Measurements from ENCODE around the gene FUBP1.
"Not testable (repeated sequence)": the region's sequence is repeated elsewhere in the genome, so short reads cannot be mapped to it uniquely, and the experiment has no call there.

Gene FUBP1

DNA sequence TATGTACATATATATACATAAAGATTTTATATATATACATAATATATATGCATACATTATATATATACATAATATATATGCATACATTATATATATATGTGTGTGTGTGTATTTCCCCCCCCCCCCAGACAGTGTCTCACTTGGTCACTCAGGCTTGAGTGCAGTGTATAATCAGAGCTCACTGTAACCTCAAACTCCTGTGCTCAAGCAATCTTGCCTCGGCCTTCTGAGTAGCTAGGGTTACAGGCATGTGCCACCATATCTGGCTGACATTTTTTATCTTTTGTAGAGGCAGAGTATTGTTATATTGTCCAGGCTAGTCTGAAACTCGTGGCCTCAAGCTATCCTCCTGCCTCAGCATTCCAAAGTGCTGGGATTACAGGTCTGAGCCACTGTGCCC is 9.0 kb upstream of the FUBP1 start:
- DNase-seq: no peak

- no peak for DNase-seq
These were observed 7.9 kb upstream of the FUBP1 start for GRCh38 chr1:77986810-77987209.

- DNase-seq: no peak
These were observed 5.8 kb upstream of the FUBP1 start for GRCh38 chr1:77984629-77985028.

GRCh38 chr1:77983997-77984355 is 5.1 kb upstream of the FUBP1 start:
- no peak for DNase-seq

- not testable (repeated sequence) for DNase-seq
These were observed 4.6 kb upstream of the FUBP1 start for GRCh38 chr1:77983352-77983996.

GRCh38 chr1:77978293-77978968 is 441 bp downstream of the FUBP1 start:
- peak; percentile 72 for DNase-seq

- DNase-seq: no peak
These were observed 931 bp downstream of the FUBP1 start for GRCh38 chr1:77977989-77978292.

DNA sequence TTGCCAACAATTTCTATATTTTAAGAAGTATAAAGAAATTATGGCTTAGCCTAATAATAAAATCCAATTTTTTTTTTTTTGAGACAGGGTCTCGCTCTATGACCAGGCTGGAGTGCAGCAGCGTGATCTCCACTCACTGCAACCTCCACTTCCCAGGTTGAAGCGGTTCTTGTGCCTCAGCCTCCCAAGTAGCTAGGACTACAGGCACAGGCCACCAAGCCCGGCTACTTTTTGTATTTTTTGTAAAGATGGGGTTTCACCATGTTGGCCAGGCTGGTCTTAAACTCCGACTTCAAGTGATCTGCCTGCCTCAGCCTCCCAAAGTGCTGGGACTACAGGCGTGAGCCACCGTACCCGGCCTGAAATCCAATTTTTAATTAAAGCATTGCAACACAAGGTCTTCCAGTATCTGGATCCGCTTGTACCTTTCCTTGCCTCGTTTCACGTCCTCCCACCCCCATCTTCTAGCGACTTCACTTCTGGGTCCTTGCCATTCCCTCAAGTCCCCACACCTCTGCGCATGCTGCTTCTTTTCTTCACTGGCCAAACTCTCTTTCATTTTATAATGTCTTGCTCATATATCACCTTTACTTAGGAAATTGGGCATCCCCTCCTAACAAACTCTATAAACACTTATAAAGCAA is 2.3 kb downstream of the FUBP1 start:
- no peak for DNase-seq

DNA sequence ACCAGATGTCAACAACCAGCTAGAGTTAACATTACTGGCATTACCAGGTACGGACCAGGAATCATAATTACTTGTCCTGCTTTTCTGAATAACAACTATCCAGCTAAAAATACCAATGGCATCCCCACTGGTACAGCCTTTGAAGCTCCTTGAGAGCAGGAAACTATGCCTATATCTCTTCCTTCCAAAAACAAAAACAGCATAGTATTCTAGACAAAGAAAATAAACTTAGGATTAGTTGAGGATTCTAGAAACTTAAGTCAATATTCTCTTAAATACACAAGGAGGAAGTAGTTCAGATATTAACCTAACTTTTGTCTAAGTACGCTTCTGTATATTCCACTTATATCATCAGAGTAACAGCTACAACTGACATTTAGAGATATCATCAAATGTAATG is 3.0 kb downstream of the FUBP1 start:
- DNase-seq: no peak

- DNase-seq: no peak
These were observed 3.5 kb downstream of the FUBP1 start for GRCh38 chr1:77975386-77975785.

- no peak for DNase-seq
These were observed 6.8 kb downstream of the FUBP1 start for GRCh38 chr1:77972080-77972479.

DNA sequence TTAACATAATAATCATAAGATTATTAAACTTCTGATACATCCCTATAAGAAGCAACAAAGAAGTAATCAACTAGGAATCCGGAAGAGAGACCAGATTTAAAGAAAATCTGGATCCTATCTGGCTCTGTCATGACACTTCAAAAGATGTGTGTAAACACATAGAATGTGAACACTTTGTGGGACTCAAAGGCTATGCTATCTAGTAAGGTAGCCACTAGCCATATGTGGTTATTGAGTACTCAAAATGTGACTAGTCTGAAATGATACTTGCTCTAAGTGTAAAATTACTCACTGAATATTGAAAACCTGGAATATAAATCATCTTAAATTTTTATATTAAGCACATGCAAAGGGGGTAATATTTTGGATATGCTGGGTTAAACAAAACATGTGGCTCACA is 8.7 kb downstream of the FUBP1 start:
- no peak for DNase-seq

DNA sequence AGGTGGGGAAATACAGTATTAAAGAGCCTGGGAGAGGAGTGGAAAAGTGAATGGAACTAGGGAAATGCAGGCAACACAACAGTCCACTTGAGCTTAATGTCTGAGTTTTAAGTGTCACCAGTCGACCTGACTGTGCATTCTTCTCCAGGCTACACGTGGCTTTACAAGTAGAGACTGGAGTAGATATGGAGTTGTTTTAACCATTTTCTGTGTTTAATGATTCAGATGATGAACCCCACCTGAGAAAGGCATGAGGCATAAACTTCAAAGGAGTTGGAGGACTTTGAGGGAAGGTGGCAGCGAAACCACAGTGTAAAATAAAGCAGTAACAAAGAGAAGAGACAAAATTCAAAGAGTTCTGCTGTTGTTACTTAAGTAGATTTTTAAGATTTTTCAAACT is 12.6 kb downstream of the FUBP1 start:
- no peak for DNase-seq

- no peak for DNase-seq
These were observed 17.5 kb downstream of the FUBP1 start for GRCh38 chr1:77961392-77961791.

- DNase-seq: no peak
These were observed 20.0 kb downstream of the FUBP1 start for GRCh38 chr1:77958850-77959249.

DNA sequence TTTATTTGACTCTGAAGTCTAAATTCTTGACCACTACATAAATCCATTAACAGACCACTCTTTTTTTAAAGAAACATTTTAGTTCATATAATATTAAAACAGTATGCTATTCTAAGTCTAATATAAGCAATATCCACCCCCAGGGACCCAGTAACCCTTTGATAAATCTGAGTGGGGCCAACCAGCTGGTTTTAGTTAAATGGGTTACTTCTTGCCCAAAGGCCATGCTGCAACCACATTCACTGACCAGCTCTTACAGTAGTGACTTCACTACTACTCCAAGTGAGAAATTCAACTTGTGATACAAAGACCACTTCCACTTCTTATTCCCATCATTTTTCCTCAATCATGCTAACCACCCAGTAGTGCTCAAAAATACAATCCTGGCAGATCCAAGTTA is 20.5 kb downstream of the FUBP1 start:
- no peak for DNase-seq

GRCh38 chr1:77956464-77956863 is 22.4 kb downstream of the FUBP1 start:
- DNase-seq: no peak

- DNase-seq: no peak
These were observed 23.2 kb downstream of the FUBP1 start for GRCh38 chr1:77955709-77956108.

GRCh38 chr1:77954521-77954920 is 24.4 kb downstream of the FUBP1 start:
- DNase-seq: no peak

DNA sequence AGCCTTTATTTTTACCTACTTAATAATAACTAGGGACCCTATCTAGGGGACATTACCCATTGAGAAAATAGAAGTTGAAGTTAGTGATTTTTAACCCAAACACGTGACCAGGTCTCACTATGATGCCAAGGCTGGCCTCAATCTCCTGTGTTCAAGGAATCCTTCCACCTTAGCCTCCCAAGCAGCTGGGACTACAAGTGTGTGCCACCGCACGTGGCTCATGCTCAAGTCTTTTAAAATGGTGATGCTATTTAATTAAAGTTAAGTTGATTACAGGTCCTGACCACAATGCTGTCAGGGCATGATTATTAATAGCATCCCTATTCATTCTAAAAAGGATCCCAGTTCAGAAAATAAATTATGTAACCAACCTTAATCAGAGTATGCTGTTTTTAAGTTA is 25.0 kb downstream of the FUBP1 start:
- DNase-seq: no peak

GRCh38 chr1:77951328-77951727 is 27.5 kb downstream of the FUBP1 start:
- DNase-seq: no peak

- DNase-seq: no peak
These were observed 28.0 kb downstream of the FUBP1 start for GRCh38 chr1:77950873-77951272.

GRCh38 chr1:77948841-77949424 is 29.9 kb downstream of the FUBP1 start:
- DNase-seq: no peak

- no peak for DNase-seq
These were observed 33.5 kb downstream of the FUBP1 start for GRCh38 chr1:77945345-77945744.

All from NCI-H1694 treated with DMSO at 0.1 percent for 48 hours (cell line).